Measurements from ENCODE around the gene DGKZ. TPM values are rescaled to one million over a fixed set of nuclear protein-coding genes. Genes with fewer than 3 reads are reported as not detected.
A peak's percentile ranks its signal among the peaks of the same experiment; 100 is the strongest.

DGKZ gene
- total and polyA plus RNA-seq, 12 donors: 12.4 to 160 (median 44.0) TPM

DNA sequence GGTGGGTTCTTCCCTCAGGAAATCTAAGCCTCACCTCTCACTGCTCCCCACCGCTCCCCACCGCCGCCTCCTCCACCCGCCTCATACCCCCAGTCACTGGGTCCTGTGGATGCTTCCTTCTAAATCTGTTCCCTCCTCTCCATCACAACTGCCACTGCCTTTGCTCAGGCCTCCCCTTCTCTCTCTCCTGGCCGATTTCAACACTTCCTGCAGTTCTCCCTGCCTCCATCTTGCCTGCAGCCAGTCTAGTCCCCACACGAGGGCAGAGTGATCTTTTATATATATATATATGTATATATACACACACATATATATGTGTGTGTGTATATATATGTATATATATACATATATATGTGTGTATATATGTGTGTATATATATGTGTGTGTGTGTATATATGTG is 42.0 kb upstream of the DGKZ start:
- whole genome bisulfite sequencing, 4 donors: 64 to 83% (median 70%) methylated on average over 6 of the region's 6 CpGs
- intact Hi-C loops (cut with DNase I): loop anchor here in 1 of 2 donors (5.0 kb wide), 1 partner anchor 58 kb away; no protein-coding TSS in a partner anchor
- TF ChIP-seq, protein P1, sequence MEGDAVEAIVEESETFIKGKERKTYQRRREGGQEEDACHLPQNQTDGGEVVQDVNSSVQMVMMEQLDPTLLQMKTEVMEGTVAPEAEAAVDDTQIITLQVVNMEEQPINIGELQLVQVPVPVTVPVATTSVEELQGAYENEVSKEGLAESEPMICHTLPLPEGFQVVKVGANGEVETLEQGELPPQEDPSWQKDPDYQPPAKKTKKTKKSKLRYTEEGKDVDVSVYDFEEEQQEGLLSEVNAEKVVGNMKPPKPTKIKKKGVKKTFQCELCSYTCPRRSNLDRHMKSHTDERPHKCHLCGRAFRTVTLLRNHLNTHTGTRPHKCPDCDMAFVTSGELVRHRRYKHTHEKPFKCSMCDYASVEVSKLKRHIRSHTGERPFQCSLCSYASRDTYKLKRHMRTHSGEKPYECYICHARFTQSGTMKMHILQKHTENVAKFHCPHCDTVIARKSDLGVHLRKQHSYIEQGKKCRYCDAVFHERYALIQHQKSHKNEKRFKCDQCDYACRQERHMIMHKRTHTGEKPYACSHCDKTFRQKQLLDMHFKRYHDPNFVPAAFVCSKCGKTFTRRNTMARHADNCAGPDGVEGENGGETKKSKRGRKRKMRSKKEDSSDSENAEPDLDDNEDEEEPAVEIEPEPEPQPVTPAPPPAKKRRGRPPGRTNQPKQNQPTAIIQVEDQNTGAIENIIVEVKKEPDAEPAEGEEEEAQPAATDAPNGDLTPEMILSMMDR (IDR thresholded peaks at IDR 0.05): no peak
- no peak for TF ChIP-seq POLR2A (IDR thresholded peaks at IDR 0.05)

DNA sequence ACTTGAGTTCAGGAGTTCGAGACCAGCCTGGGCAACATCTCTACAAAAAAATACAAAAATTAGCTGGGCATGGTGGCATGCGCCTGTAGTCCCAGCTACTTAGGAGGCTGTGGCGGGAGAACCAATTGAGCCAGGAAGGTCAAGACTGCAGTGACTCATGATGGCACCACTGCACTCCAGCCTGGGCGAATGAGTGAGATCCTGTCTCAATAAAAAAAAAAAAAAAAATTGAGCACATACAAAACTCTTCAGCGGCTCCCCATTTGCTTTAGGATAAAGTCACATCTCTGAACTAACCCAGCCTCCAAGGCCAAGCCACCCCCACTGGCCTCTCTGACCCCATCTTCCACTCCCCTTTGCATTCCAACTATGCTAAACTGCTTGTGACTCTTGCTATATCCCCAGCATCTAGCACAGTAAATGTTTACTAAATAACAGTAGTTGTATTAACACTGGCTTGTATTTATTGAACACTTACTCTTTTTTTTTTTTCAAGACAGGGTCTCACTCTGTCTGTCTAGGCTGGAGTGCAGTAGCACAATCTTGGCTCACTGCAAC is 40.9 kb upstream of the DGKZ start:
- TF ChIP-seq POLR2A (IDR thresholded peaks at IDR 0.05): no peak
- TF ChIP-seq, protein P1 (IDR thresholded peaks at IDR 0.05): no peak
- Histone ChIP-seq H3K9me3 (replicated peaks in 1 of 3) (no peaks in the 10 kb centered on the region), H3K4me1 (replicated peaks in 1 of 2) (no peaks in the 10 kb centered on the region), H3K27me3 (no peaks in the 10 kb centered on the region), H3K4me3 (no peak overlapping the region), H3K36me3 (replicated peaks in 1 of 2) (no peaks in the 10 kb centered on the region), H3K27ac (no peak overlapping the region)
- intact Hi-C loops (cut with DNase I): loop anchor here in 1 of 2 donors (5.0 kb wide), 1 partner anchor 59 kb away; no protein-coding TSS in a partner anchor
- WGBS, 4 donors: 62 to 72% (median 70%) methylated on average over 5 of the region's 5 CpGs
- peak in 1 of 7 donors; percentile 35 for DNase-seq

More for the DNA sequence above, 42.0 kb upstream of the DGKZ start:
- no peaks in the 10 kb centered on the region for H3K36me3 ChIP-seq (replicated peaks in 1 of 2)
- no peaks in the 10 kb centered on the region for H3K4me1 ChIP-seq (replicated peaks in 1 of 2)
- no peak overlapping the region for H3K27ac ChIP-seq
- no peaks in the 10 kb centered on the region for H3K27me3 ChIP-seq
- no peak overlapping the region for H3K4me3 ChIP-seq
- DNase-seq: no peak
- H3K9me3 ChIP-seq (replicated peaks in 1 of 3): no peaks in the 10 kb centered on the region

DNA sequence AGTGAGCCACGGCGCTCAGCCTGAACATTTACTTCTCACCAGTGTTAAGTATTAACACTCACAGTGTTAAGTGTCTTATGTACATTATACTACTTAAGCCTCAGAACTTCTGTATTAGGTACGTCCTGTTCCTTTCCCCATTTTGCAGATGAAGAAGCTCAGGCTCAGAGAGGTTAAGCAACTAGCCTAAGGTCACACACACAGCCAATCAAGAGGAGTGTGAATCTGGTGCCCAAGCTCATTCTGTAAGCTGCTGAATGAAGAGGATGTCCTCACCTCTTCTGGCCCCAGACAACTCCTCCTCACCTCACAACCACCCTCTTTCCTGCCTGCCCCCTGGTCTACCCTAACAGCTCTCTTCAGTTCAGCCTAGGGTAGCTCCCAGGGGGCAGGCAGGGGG is 39.9 kb upstream of the DGKZ start:
- no peak for DNase-seq
- H3K27me3 ChIP-seq: no peaks in the 10 kb centered on the region
- H3K4me3 ChIP-seq: no peak overlapping the region
- H3K9me3 ChIP-seq (replicated peaks in 1 of 3): no peaks in the 10 kb centered on the region
- intact Hi-C loops (cut with DNase I): loop anchor here in 1 of 2 donors (5.0 kb wide), 1 partner anchor 60 kb away; no protein-coding TSS in a partner anchor
- H3K4me1 ChIP-seq (replicated peaks in 1 of 2): no peaks in the 10 kb centered on the region
- TF ChIP-seq, protein P1 (IDR thresholded peaks at IDR 0.05): no peak
- no peak for TF ChIP-seq POLR2A (IDR thresholded peaks at IDR 0.05)
- no peaks in the 10 kb centered on the region for H3K36me3 ChIP-seq (replicated peaks in 1 of 2)
- H3K27ac ChIP-seq: no peak overlapping the region
- WGBS, 4 donors: 88 to 95% (median 91%) methylated on average over 3 of the region's 3 CpGs

DNA sequence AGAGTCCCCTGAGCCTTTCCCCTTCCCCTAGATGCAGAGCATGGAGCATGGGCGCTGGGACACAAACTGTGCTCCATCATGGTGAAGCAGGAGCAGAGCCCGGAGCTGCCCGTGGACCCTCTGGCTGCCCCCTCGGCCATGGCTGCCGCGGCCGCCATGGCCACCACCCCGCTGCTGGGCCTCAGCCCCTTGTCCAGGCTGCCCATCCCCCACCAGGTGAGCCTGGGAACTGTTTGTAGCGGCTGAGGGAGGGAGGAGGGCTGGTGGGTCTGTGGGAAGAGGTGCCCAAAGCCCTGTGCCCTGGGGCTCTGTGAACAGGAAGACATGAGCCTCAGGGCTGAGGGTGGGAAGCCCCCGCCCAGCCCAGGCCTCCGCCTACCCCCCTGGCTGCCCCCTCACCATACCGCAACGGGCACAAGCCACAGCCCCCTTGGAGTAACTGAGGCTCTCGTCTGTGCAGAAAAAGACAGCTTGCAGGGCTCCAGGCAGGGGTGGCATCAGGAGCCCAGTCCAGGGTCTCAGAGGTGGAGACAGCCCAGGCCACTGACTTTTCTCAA is 39.4 kb upstream of the DGKZ start:
- H3K27ac ChIP-seq: no peak overlapping the region
- no peaks in the 10 kb centered on the region for H3K9me3 ChIP-seq (replicated peaks in 1 of 3)
- H3K27me3 ChIP-seq: no peaks in the 10 kb centered on the region
- no peaks in the 10 kb centered on the region for H3K4me1 ChIP-seq (replicated peaks in 1 of 2)
- no peak for DNase-seq
- intact Hi-C loops (cut with DNase I): loop anchor here in 1 of 2 donors (5.0 kb wide), 1 partner anchor 61 kb away; no protein-coding TSS in a partner anchor
- H3K36me3 ChIP-seq (replicated peaks in 1 of 2): no peaks in the 10 kb centered on the region
- TF ChIP-seq, protein P1 (IDR thresholded peaks at IDR 0.05): no peak
- TF ChIP-seq POLR2A (IDR thresholded peaks at IDR 0.05): no peak
- 67 to 76% (median 73%) methylated on average over 9 to 14 of the region's 14 CpGs for WGBS, 4 donors
- H3K4me3 ChIP-seq: no peak overlapping the region
